GM21717 (cell line): ENCODE data around the gene EMX1.

Experiments
- ATAC-seq: cut with Tn5 transposase; IDR thresholded peaks from one replicate; pipeline ENCODE4 v1.9.1; 2021; ENCODE audit warnings: mild to moderate bottlenecking, moderate library complexity; ENCODE audit not compliant: unreplicated experiment

The EMX1 gene

GRCh38 chr2:72974436-72974754, 57.1 kb downstream of the EMX1 start:
- ATAC-seq = no peak

GRCh38 chr2:72975017-72975416, 57.7 kb downstream of the EMX1 start:
- no peak for ATAC-seq

DNA sequence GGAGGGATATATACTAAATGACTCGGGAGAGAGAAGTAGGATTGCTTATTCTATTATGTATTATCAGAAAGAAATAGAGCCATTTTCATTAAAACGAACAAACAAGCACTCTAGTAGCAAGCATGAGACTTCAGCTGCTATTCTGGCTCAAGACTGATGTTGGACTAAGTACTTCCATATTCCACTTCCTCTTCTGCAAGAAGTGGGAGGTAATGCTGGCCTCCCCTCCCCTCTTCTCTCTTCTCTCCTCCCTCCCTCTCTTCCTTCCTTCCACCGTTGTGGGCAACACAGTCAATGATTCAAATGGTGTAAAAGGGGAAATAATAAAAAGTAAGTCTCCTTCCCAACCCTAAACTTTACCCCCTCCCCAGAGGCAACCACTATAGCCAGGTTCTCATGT, 62.6 kb downstream of the EMX1 start:
- no peak for ATAC-seq

DNA sequence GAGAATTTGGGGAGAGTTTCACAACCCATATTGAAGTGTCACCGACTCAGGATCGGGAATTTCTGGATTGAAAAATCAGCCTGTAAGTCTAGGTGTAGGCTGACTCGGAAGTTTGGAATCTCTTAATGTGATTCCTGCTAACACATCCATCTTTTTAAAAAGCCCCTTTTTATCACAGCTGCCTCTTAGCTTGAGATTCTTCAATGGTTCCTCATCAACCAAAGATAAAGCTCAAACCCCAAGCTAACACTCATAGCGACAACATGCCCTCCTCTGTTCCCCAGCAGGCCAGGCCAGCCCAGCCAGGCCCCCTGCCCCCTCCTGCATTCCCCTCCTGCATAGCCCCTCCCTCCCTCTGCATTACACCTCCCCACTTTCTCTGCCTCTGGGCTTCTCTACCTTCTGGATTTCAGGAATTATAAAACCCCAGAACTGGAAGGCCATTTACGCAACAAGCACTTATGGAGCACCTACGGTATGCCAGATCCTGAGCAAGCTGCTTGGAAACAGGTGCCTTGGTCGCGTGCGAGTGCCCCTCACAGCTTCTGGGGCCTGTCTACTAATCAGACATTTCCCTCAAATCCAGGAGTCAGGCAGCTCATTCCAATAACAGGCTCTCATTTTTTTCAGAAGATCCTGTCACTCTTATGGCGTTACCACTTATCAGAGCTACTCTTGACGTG, 63.4 kb downstream of the EMX1 start:
- no peak for ATAC-seq

GRCh38 chr2:72981536-72981935, 64.2 kb downstream of the EMX1 start:
- no peak for ATAC-seq

GRCh38 chr2:72982219-72982618, 64.9 kb downstream of the EMX1 start:
- no peak for ATAC-seq

GRCh38 chr2:72982781-72983499, 65.6 kb downstream of the EMX1 start:
- no peak for ATAC-seq

GRCh38 chr2:72983500-72984161, 66.3 kb downstream of the EMX1 start:
- ATAC-seq = no peak

GRCh38 chr2:72984172-72984671, 66.9 kb downstream of the EMX1 start:
- ATAC-seq = no peak
